Activated CD4-positive, alpha-beta memory T cell treated with anti-CD3 and anti-CD28 coated beads for 36 hours (primary cell): Measurements from ENCODE around the gene SERPINE1. TPM values are rescaled to one million over a fixed set of nuclear protein-coding genes. Genes with fewer than 3 reads are reported as not detected.

Source experiments
- CTCF ChIA-PET: fragments of 350-600 bp; sonication (Branson Sonifier 250); formaldehyde crosslinking; loops from one replicate; lab custom pipeline; 2021; ENCODE audit warnings: antibody characterized with exemption, inconsistent platforms; lab: Charles Lee
- POLR2A ChIA-PET: fragments of 350-600 bp; sonication (Branson Sonifier 250); formaldehyde crosslinking; loops from one replicate; lab custom pipeline; 2021; ENCODE audit warnings: antibody characterized with exemption; lab: Charles Lee
- DNase-seq: peaks from one replicate; pipeline ENCODE4 v3.0.0-alpha.2; 2020
- H3K27ac Mint-ChIP-seq: one replicate; pipeline ENCODE4 v1.8.0; 2021; ENCODE audit warnings: mixed read lengths
- H3K27me3 Mint-ChIP-seq: one replicate; pipeline ENCODE4 v1.8.0; 2021; ENCODE audit warnings: mixed read lengths
- H3K36me3 Mint-ChIP-seq: one replicate; pipeline ENCODE4 v1.8.0; 2021; ENCODE audit warnings: mixed read lengths
- H3K4me1 Mint-ChIP-seq: one replicate; pipeline ENCODE4 v1.8.0; 2021; ENCODE audit warnings: low read depth, mixed read lengths
- H3K4me3 Mint-ChIP-seq: one replicate; pipeline ENCODE4 v1.8.0; 2021; ENCODE audit warnings: mild to moderate bottlenecking, mixed read lengths
- H3K9me3 Mint-ChIP-seq: one replicate; pipeline ENCODE4 v1.8.0; 2021; ENCODE audit warnings: mixed read lengths
- intact Hi-C: fragments of 100-400 bp; cut with micrococcal nuclease; formaldehyde crosslinking; loops from one replicate; pipeline ENCODE4 v1.15.1; 2023
- total RNA-seq, 2 experiments: library from RNA; stranded (reverse); gene quantifications; one replicate each; pipeline ENCODE4 v1.2.3, GENCODE V29; 2021

Gene SERPINE1
- total RNA-seq, 2 experiments from 2014 or later, result 0.12 TPM; not detected in 1

- ChIA-PET CTCF (interaction anchor here (0.7 to 6.9 kb wide), 7 partner anchors 9 to 109 kb away, joined by 3 to 34 read pairs (median 4); partner anchors contain the start of gene VGF), POLR2A (interaction anchor here (1.0 kb wide), 1 partner anchor 8 kb away, joined by 5 read pairs; the partner anchor contains the start of gene VGF)
- H3K9me3 Mint-ChIP-seq, result no peaks in the 10 kb centered on the region
- H3K27me3 Mint-ChIP-seq, result peaks cover 74% of the 10 kb centered on the region
- peaks cover 46% of the 10 kb centered on the region for H3K4me1 Mint-ChIP-seq
- H3K4me3 Mint-ChIP-seq, result no peak overlapping the region
- peak; percentile 86 for DNase-seq
- no peak overlapping the region for H3K27ac Mint-ChIP-seq
- intact Hi-C loops, result loop anchor here (5.0 kb wide), 1 partner anchor 286 kb away; the partner anchor contains the start of gene UFSP1
- H3K36me3 Mint-ChIP-seq, result no peaks in the 10 kb centered on the region
These were observed 46.9 kb downstream of the SERPINE1 start for GRCh38 chr7:101173752-101174244.

- CTCF ChIA-PET, result interaction anchor here (0.7 to 6.9 kb wide), 6 partner anchors 9 to 108 kb away, joined by 4 to 34 read pairs (median 5); partner anchors contain the start of gene VGF
- Mint-ChIP-seq H3K4me1 (peaks cover 44% of the 10 kb centered on the region), H3K36me3 (no peaks in the 10 kb centered on the region), H3K4me3 (peak overlapping the region; percentile 20), H3K27me3 (peaks cover 74% of the 10 kb centered on the region), H3K9me3 (no peaks in the 10 kb centered on the region), H3K27ac (no peak overlapping the region)
- POLR2A ChIA-PET, result interaction anchor here (1.0 kb wide), 1 partner anchor 9 kb away, joined by 5 read pairs; the partner anchor contains the start of gene VGF
- intact Hi-C loops, result loop anchor here (5.0 kb wide), 1 partner anchor 287 kb away; the partner anchor contains the start of gene UFSP1
- no peak for DNase-seq
These were observed 47.5 kb downstream of the SERPINE1 start for GRCh38 chr7:101174322-101174854.

GRCh38 chr7:101175664-101176063, 48.8 kb downstream of the SERPINE1 start:
- Mint-ChIP-seq H3K27me3 (peaks cover 69% of the 10 kb centered on the region), H3K9me3 (no peaks in the 10 kb centered on the region), H3K27ac (peak overlapping the region; percentile 5), H3K4me3 (no peak overlapping the region), H3K36me3 (no peaks in the 10 kb centered on the region), H3K4me1 (peaks cover 38% of the 10 kb centered on the region)
- intact Hi-C loops, result no loop called here
- ChIA-PET POLR2A (interaction anchor here (0.8 kb wide), 1 partner anchor 25 kb away, joined by 5 read pairs; no protein-coding TSS in a partner anchor), CTCF (interaction anchor here (2.7 to 6.9 kb wide), 2 partner anchors 17 to 32 kb away, joined by 27 to 34 read pairs; no protein-coding TSS in a partner anchor)
- no peak for DNase-seq

- H3K27me3 Mint-ChIP-seq, result peaks cover 66% of the 10 kb centered on the region
- H3K27ac Mint-ChIP-seq, result no peak overlapping the region
- DNase-seq, result no peak
- no peaks in the 10 kb centered on the region for H3K9me3 Mint-ChIP-seq
- intact Hi-C loops, result no loop called here
- no peak overlapping the region for H3K4me3 Mint-ChIP-seq
- H3K36me3 Mint-ChIP-seq, result no peaks in the 10 kb centered on the region
- H3K4me1 Mint-ChIP-seq, result peaks cover 25% of the 10 kb centered on the region
- ChIA-PET CTCF (interaction anchor here (0.8 to 6.9 kb wide), 5 partner anchors 9 to 105 kb away, joined by 3 to 34 read pairs (median 3); no protein-coding TSS in a partner anchor), POLR2A (no interaction called here)
These were observed 50.7 kb downstream of the SERPINE1 start for GRCh38 chr7:101177644-101178043.

- DNase-seq, result no peak
- intact Hi-C loops, result no loop called here
- Mint-ChIP-seq H3K27ac (no peak overlapping the region), H3K27me3 (peaks cover 56% of the 10 kb centered on the region), H3K9me3 (no peaks in the 10 kb centered on the region), H3K36me3 (no peaks in the 10 kb centered on the region), H3K4me1 (peaks cover 15% of the 10 kb centered on the region), H3K4me3 (no peak overlapping the region)
- ChIA-PET POLR2A (no interaction called here), CTCF (interaction anchor here (6.9 kb wide), 1 partner anchor 13 kb away, joined by 34 read pairs; no protein-coding TSS in a partner anchor)
These were observed 52.2 kb downstream of the SERPINE1 start for GRCh38 chr7:101179117-101179516.

- intact Hi-C loops, result no loop called here
- Mint-ChIP-seq H3K27ac (no peak overlapping the region), H3K9me3 (no peaks in the 10 kb centered on the region), H3K27me3 (peaks cover 51% of the 10 kb centered on the region), H3K4me1 (peaks cover 9% of the 10 kb centered on the region), H3K36me3 (no peaks in the 10 kb centered on the region), H3K4me3 (no peak overlapping the region)
- no peak for DNase-seq
- CTCF ChIA-PET, result no interaction called here
- POLR2A ChIA-PET, result no interaction called here
These were observed 52.8 kb downstream of the SERPINE1 start for GRCh38 chr7:101179713-101180112.

GRCh38 chr7:101180130-101180755, 53.3 kb downstream of the SERPINE1 start, which contains the start of gene NAT16:
TSS of gene NAT16 (minus strand) at chr7:101180293. CDS start at chr7:101174807, 5,486 bp downstream.
- Mint-ChIP-seq H3K4me1 (peaks cover 9% of the 10 kb centered on the region), H3K27me3 (peaks cover 48% of the 10 kb centered on the region), H3K4me3 (no peak within 1 kb of the TSS), H3K27ac (no peak within 1 kb of the TSS), H3K36me3 (no peaks in the 10 kb centered on the region), H3K9me3 (no peaks in the 10 kb centered on the region)
- intact Hi-C loops, result no loop called here
- no peak for DNase-seq
- CTCF ChIA-PET, result no interaction called here
- POLR2A ChIA-PET, result no interaction called here

GRCh38 chr7:101185258-101185839, 58.4 kb downstream of the SERPINE1 start:
- ChIA-PET CTCF (interaction anchor here (1.5 to 1.6 kb wide), 2 partner anchors 42 to 106 kb away, joined by 4 to 8 read pairs; no protein-coding TSS in a partner anchor), POLR2A (interaction anchor here (0.6 kb wide), 1 partner anchor 42 kb away, joined by 3 read pairs; no protein-coding TSS in a partner anchor)
- no peak overlapping the region for H3K4me3 Mint-ChIP-seq
- no peak overlapping the region for H3K27ac Mint-ChIP-seq
- intact Hi-C loops, result no loop called here
- H3K27me3 Mint-ChIP-seq, result peaks cover 22% of the 10 kb centered on the region
- no peaks in the 10 kb centered on the region for H3K9me3 Mint-ChIP-seq
- peaks cover 5% of the 10 kb centered on the region for H3K4me1 Mint-ChIP-seq
- H3K36me3 Mint-ChIP-seq, result no peaks in the 10 kb centered on the region
- no peak for DNase-seq

- Mint-ChIP-seq H3K4me1 (peaks cover 2% of the 10 kb centered on the region), H3K9me3 (no peaks in the 10 kb centered on the region), H3K27ac (no peak overlapping the region), H3K27me3 (peaks cover 16% of the 10 kb centered on the region), H3K4me3 (no peak overlapping the region), H3K36me3 (no peaks in the 10 kb centered on the region)
- DNase-seq, result no peak
- POLR2A ChIA-PET, result interaction anchor here (0.6 kb wide), 1 partner anchor 43 kb away, joined by 3 read pairs; no protein-coding TSS in a partner anchor
- intact Hi-C loops, result no loop called here
- CTCF ChIA-PET, result interaction anchor here (1.5 kb wide), 1 partner anchor 105 kb away, joined by 4 read pairs; no protein-coding TSS in a partner anchor
These were observed 59.3 kb downstream of the SERPINE1 start for GRCh38 chr7:101186194-101186593.

GRCh38 chr7:101186844-101187428, 60.0 kb downstream of the SERPINE1 start:
- no peaks in the 10 kb centered on the region for H3K36me3 Mint-ChIP-seq
- DNase-seq, result no peak
- CTCF ChIA-PET, result interaction anchor here (1.2 to 1.5 kb wide), 2 partner anchors 43 to 104 kb away, joined by 4 read pairs; no protein-coding TSS in a partner anchor
- no peak overlapping the region for H3K4me3 Mint-ChIP-seq
- no peak overlapping the region for H3K27ac Mint-ChIP-seq
- H3K27me3 Mint-ChIP-seq, result peaks cover 15% of the 10 kb centered on the region
- intact Hi-C loops, result no loop called here
- peaks cover 2% of the 10 kb centered on the region for H3K4me1 Mint-ChIP-seq
- no peaks in the 10 kb centered on the region for H3K9me3 Mint-ChIP-seq
- POLR2A ChIA-PET, result interaction anchor here (0.8 kb wide), 1 partner anchor 13 kb away, joined by 3 read pairs; no protein-coding TSS in a partner anchor
